ENCODE measurements around the gene HAGHL.

- no peak for TF ChIP-seq CTCF (IDR thresholded peaks at IDR 0.05)
- TF ChIP-seq ZFX (IDR thresholded peaks at IDR 0.05; ENCODE audit: borderline replicate concordance), result no peak
Observed at GRCh38 chr16:693766-694165, 33.1 kb upstream of the HAGHL start.

Measured in 22Rv1 (cell line).